ENCODE data around the gene COL9A3.

The COL9A3 gene

DNA sequence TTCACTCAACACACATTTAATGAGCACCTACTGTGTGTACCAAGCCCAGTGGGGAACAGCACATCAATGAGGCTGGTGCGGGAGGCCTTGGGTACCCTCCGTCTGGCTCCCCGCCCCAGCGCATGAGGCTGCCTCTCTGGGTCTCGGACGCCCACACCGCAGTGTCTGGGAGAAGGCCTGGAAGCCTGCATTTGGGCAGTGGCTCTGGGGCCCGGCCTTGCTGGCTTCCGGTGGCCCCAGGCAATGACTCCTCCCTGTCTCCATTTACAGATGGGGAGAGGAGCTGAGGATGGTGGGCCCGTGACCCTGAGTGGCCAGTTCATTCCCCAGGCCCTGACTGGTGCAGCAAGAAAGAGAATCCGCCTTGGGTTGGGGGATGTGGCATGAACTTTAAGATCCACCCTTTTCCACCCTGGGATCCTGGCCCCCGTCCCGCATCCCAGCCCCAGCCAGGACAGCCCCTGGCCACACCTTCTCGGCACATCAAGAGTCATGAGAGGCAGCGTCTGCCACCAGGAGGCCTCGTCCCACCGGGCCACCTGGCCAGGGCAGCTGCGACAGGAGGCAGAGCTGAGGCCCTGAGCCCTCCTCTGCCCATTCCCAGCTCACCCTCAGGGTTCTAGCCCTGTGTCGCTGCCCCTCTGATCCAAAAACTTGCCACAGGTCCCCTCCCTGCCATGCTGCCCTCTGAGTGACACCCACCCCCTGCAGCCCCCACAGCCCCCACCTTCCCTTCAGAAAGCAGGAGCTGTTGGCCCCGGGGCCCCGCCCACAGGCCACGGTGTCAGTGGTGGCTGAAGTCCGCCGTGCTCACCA is 38.0 kb upstream of the COL9A3 start:
- DNase-seq (ENCODE audit: low spot score) = no peak

DNA sequence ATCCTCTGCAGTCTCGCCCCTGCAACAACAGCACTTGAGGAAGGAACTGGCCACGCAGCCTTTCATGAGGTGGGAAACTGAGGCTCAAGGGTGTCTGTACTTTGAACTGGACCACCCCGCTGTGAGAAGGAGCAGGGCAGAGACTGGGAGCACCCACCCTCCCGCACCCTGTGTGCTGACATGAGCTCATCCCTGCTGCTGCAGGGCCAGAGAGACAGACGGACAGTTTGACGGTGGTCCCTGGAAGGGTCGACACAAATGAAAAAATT is 37.5 kb upstream of the COL9A3 start:
- DNase-seq (ENCODE audit: low spot score) = no peak

DNA sequence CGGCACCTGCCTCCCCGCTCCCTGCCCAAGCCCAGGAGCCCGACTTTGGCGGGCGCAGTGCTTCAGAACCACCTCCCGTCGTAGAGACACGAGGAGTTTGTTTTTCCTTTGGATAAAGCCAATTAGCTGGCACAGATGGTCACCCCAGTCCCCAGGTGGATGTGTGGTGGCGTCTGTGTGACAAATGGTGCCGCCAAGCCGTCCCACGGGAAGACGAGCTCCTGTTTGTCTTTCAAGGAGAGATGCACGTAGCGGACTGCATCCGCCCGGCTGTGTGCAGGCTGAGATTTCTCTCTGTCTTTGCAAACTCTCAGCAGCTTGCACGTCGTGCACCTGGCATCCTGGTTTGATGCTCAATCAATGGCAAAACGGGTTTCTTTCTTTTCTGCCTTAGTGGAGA is 36.6 kb upstream of the COL9A3 start:
- no peak for DNase-seq (ENCODE audit: low spot score)

DNA sequence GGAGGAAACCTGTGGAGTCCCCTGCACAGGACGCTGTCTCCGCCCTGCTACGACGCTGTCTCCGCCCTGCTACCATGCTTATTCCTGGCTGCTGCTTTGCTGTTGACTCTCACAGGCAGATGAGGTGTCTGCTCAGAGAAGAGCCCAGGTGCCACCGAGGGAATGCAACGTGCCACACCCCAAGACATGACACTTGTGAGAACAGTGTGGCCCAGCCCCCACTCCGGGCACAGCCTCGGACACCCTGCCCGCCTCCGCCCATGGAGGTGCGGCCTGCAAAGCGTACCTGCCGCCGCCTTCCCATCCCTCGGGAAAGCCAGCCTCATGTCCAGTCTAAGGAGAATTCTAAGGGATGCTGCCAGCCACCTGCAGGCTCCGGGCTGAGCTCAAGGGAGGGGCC is 36.2 kb upstream of the COL9A3 start:
- no peak for DNase-seq (ENCODE audit: low spot score)

GRCh38 chr20:62782149-62782892 is 34.5 kb upstream of the COL9A3 start:
- no peak for DNase-seq (ENCODE audit: low spot score)

DNA sequence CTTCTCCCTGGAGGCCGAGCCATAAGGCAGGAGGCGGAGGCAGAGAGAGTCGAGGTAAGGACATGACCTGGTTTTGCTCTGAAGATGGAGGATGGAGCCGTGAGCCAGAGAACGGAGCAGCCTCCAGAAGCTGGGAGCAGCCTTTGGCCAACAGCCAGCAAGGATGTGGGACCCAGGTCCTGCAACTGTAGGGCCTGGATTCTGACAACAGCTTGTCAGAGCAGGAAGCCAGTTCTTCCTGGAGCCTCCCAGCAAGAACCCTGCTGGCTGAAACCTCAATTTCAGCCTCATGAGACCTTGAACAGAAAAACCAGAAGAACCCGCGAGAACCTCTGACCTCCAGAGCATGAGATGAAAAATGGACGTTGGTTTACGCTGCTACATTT is 34.0 kb upstream of the COL9A3 start:
- DNase-seq (ENCODE audit: low spot score) = no peak

DNA sequence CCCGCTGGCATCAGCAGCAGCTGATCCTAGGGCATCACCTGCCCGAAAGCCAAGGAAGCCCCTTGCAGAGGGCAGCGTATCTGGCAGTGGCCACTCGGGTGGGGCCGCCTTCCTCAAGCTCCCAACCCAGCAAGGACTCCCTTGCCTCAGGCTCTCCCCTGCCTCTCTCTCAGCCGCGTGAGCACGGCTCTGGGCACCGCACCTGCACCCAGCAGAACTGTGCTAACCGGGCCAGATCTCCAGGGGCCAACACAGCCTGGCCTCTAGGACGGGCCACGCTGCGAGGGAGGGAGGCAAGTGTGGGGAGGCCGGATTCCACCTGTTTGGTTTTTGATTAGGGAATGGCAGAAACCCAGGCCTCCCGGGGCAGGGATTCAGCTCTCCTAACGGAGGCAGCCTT is 32.4 kb upstream of the COL9A3 start:
- no peak for DNase-seq (ENCODE audit: low spot score)

DNA sequence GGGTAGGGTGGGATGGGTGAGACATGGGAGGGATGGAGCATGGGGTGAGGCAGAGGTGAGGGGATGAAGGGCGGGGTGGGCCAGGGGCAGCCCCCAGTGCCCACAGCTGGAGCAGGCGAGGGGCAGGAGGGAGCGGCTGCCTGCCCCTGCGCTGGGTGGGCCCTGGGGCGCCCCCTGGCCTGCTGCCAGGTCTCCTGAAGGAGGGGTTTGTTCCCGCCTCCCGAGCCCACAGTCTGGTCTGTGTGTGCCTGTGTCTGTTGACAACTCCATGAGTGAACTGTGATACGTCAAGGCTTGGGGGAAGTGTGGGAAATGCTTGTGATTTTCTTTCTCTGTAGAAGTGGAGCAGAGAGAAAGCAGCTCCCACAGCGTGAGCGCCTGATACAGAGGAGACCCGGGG is 31.5 kb upstream of the COL9A3 start:
- DNase-seq (ENCODE audit: low spot score) = no peak

GRCh38 chr20:62786157-62786556 is 30.7 kb upstream of the COL9A3 start:
- DNase-seq (ENCODE audit: low spot score) = no peak

- DNase-seq (ENCODE audit: low spot score) = no peak
Measured at GRCh38 chr20:62787321-62787720, 29.5 kb upstream of the COL9A3 start.

GRCh38 chr20:62787866-62788265 is 29.0 kb upstream of the COL9A3 start:
- no peak for DNase-seq (ENCODE audit: low spot score)

- DNase-seq (ENCODE audit: low spot score) = no peak
Measured at GRCh38 chr20:62788607-62789006, 28.2 kb upstream of the COL9A3 start.

GRCh38 chr20:62790075-62790474 is 26.8 kb upstream of the COL9A3 start:
- DNase-seq (ENCODE audit: low spot score) = no peak

GRCh38 chr20:62791301-62792181 is 25.3 kb upstream of the COL9A3 start:
- peak; percentile 82 for DNase-seq (ENCODE audit: low spot score)

DNA sequence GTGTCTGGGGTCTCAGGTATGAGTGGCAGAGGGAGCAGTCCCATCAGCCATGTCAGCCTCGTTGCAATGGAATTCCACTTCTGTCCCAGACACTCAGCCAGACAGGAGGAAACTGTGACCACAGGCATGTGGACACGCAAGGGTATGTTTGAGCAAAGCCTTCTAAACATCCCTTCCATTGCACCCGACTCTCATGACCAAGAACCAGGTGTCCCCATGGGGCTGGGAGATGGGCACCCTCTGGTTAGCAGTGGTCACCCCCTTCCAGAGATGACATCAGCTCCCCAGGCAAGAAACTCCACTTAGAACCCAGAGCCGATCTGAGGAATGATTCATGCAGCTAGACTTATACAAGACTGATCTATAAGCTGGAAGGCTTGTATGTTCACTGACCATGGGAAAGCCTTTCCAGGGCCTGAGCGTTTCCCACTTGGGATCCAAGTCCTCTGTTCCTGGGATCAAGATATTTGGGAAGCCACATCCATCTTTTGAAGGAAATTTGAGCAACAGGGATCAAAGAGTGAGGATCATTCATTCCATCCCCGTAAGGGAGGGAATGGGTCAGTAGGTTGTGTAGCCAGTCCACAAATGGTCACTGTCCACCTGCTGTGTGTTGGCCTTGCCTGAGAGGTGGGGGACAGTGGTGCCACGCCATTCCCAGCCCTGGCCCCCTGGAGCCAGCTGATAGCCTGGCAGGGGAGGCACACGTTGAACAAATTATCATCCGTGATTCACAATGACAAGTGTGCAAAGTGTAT is 24.5 kb upstream of the COL9A3 start:
- no peak for DNase-seq (ENCODE audit: low spot score)

DNA sequence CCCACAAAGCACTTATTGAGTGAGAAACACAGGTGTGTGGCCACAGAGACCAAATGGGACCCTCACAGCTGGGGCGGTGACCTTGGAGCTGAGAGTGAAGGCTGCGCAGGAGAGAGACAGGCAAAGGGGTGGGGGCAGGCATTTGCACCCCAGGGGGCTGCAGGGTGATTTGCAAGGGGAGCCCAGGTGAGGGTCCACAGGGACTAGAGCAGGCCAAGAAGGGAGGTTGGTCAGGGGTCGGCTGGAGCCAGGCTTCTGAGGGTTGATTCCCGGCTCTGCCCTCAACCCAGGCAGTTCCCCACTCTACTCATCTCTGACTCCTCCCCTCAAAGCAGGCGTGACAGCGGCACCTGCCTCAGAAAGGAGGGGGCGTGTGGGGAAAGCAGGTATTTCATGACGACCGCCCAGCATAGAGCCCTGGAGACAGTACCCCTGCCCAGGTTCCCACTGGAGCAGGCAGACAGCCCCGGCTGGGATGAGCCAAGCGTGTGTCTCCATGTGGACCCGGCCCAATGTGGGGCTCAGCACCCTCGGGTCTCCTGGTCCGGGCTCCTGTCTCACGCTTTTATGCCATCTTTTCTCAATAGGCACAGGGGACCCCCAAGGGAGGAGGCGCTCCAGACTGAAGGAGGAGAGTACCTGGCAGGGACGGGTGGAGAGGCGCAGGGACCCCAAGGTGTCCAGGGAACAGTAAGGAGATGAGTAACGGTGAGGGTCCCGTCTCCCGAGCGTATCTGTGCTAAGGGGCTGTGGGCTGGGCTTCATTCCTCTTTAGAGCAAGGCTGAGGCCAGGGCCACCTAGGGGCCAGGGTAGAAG is 23.7 kb upstream of the COL9A3 start:
- DNase-seq (ENCODE audit: low spot score) = no peak

GRCh38 chr20:62793757-62794006 is 23.2 kb upstream of the COL9A3 start:
- DNase-seq (ENCODE audit: low spot score) = no peak

DNA sequence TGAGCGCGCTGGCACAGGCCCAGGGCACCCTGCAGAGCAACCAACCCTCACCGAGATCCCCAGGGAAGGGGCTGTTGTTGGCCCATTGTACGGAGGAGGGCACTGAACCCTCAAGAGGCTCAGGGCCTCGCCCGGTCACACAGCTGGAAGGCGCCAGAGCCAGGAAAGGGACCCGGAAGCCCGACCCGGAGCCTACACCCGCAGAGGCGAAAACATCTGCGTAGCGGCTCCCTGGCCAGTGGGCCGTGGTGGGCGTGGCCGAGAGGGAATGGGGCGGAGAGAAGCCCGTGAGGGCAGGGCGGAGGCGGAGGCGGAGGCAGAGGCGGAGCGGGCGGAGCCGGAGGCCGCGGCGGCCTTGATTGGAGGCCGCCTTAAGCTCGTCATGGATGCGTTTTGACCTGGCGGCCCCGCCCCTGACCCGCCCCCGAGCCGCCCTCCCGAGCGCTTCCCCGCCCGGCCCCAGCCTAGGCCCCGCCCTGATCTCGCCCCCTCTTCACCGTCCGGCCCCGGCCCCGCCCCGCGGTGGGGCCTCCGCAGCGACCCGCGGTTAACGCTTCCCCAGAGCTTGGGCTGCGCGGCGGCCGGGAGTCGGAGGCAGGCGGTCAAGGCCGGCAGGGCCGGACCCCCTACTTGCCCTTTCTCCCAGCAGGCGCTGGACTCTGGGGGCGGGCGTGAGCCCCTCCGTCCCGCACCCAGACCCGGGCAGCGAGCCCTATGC is 22.7 kb upstream of the COL9A3 start:
- DNase-seq (ENCODE audit: low spot score) = peak; percentile 98

DNA sequence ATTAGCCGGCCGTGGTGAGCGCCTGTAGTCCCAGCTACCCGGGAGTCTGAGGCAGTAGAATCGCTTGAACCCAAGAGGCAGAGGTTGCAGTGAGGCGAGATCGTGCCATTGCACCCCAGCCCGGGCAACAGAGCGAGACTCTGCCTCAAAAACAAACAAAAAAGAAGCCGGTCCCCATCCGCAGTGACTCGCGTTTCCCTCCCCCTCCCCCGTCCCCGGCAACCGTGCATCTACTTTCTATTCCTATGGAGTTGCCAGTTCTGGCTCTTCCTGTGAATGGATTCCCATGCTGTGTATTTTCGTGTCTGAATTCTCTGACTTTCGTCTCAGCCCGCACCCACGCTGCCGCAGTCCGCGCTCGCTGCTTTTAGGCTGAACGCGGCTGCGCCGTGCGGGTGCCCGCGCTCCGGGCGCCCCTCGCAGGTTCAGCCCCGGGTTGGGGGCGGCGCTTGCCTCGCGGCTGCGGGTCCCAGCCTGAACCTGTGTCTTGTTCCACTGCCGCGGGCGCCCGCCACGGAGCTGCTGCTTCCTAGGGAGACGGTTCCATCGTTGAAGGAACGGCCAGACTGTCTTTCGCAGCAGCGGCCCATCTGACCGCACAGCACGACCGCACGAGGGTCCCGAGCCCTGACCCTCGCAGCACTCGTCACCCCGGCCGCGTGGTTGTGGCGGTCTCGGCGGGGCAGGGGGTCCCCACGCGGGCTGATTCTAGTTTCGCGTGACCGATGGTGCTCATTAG is 21.7 kb upstream of the COL9A3 start:
- peak; percentile 55 for DNase-seq (ENCODE audit: low spot score)
